ENCODE measurements around the gene MAP1LC3B.

Gene MAP1LC3B

GRCh38 chr16:87435372-87436224 lies 43.5 kb downstream of the MAP1LC3B start:
- no peak for DNase-seq

GRCh38 chr16:87436225-87437172 lies 44.4 kb downstream of the MAP1LC3B start:
- no peak for DNase-seq

GRCh38 chr16:87437327-87437726 lies 45.2 kb downstream of the MAP1LC3B start:
- DNase-seq: no peak

GRCh38 chr16:87437911-87438610 lies 45.9 kb downstream of the MAP1LC3B start:
- no peak for DNase-seq

GRCh38 chr16:87438611-87438985 lies 46.5 kb downstream of the MAP1LC3B start:
- no peak for DNase-seq

- no peak for DNase-seq
These were observed 47.8 kb downstream of the MAP1LC3B start for GRCh38 chr16:87439926-87440325.

- DNase-seq: no peak
These were observed 49.9 kb downstream of the MAP1LC3B start for GRCh38 chr16:87441886-87442580.

GRCh38 chr16:87442581-87442966 lies 50.4 kb downstream of the MAP1LC3B start:
- DNase-seq: no peak

GRCh38 chr16:87443016-87443415 lies 50.9 kb downstream of the MAP1LC3B start:
- DNase-seq: no peak

GRCh38 chr16:87443964-87444363 lies 51.8 kb downstream of the MAP1LC3B start:
- no peak for DNase-seq

- no peak for DNase-seq
These were observed 53.4 kb downstream of the MAP1LC3B start for GRCh38 chr16:87445486-87445885.

- no peak for DNase-seq
These were observed 54.3 kb downstream of the MAP1LC3B start for GRCh38 chr16:87446479-87446878.

- DNase-seq: no peak
These were observed 55.2 kb downstream of the MAP1LC3B start for GRCh38 chr16:87447323-87447722.

GRCh38 chr16:87448866-87449265 lies 56.7 kb downstream of the MAP1LC3B start:
- no peak for DNase-seq

- DNase-seq: no peak
These were observed 59.6 kb downstream of the MAP1LC3B start for GRCh38 chr16:87451563-87452210.

- DNase-seq: no peak
These were observed 61.2 kb downstream of the MAP1LC3B start for GRCh38 chr16:87453326-87453725.
